ENCODE measurements around the gene UBE2G2. TPM values are rescaled to one million over a fixed set of nuclear protein-coding genes. Genes with fewer than 3 reads are reported as not detected.
A peak's percentile ranks its signal among the peaks of the same experiment; 100 is the strongest.

Gene UBE2G2
- total and polyA plus RNA-seq, 2 experiments from 2014 or later, result 79.4 to 86.4 TPM

GRCh38 chr21:44763451-44764318 lies 37.9 kb downstream of the UBE2G2 start:
- Histone ChIP-seq H3K36me3 (no peaks in the 10 kb centered on the region), H3K4me3 (no peak overlapping the region), H3K9me3 (ENCODE audit: low read depth) (no peaks in the 10 kb centered on the region), H3K27ac (no peak overlapping the region), H3K27me3 (no peaks in the 10 kb centered on the region), H3K4me1 (ENCODE audit: low read depth) (no peaks in the 10 kb centered on the region)
- DNase-seq (ENCODE audit: low read depth in 1 of 2, low spot score in 1 of 2), result no peak
- TF ChIP-seq, protein P1, sequence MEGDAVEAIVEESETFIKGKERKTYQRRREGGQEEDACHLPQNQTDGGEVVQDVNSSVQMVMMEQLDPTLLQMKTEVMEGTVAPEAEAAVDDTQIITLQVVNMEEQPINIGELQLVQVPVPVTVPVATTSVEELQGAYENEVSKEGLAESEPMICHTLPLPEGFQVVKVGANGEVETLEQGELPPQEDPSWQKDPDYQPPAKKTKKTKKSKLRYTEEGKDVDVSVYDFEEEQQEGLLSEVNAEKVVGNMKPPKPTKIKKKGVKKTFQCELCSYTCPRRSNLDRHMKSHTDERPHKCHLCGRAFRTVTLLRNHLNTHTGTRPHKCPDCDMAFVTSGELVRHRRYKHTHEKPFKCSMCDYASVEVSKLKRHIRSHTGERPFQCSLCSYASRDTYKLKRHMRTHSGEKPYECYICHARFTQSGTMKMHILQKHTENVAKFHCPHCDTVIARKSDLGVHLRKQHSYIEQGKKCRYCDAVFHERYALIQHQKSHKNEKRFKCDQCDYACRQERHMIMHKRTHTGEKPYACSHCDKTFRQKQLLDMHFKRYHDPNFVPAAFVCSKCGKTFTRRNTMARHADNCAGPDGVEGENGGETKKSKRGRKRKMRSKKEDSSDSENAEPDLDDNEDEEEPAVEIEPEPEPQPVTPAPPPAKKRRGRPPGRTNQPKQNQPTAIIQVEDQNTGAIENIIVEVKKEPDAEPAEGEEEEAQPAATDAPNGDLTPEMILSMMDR (IDR thresholded peaks at IDR 0.05; ENCODE audit: low read depth, low read length), result no peak

GRCh38 chr21:44763050-44763378 lies 38.6 kb downstream of the UBE2G2 start:
- Histone ChIP-seq H3K36me3 (no peaks in the 10 kb centered on the region), H3K27ac (no peak overlapping the region), H3K4me1 (ENCODE audit: low read depth) (no peaks in the 10 kb centered on the region), H3K9me3 (ENCODE audit: low read depth) (no peaks in the 10 kb centered on the region), H3K27me3 (no peaks in the 10 kb centered on the region), H3K4me3 (no peak overlapping the region)
- TF ChIP-seq, protein P1 (IDR thresholded peaks at IDR 0.05; ENCODE audit: low read depth, low read length), result no peak
- no peak for DNase-seq (ENCODE audit: low read depth in 1 of 2, low spot score in 1 of 2)

GRCh38 chr21:44762221-44763049 lies 39.2 kb downstream of the UBE2G2 start:
- no peaks in the 10 kb centered on the region for H3K36me3 ChIP-seq
- H3K9me3 ChIP-seq (ENCODE audit: low read depth), result no peaks in the 10 kb centered on the region
- H3K27ac ChIP-seq, result no peak overlapping the region
- no peak for DNase-seq (ENCODE audit: low read depth in 1 of 2, low spot score in 1 of 2)
- H3K27me3 ChIP-seq, result no peaks in the 10 kb centered on the region
- H3K4me3 ChIP-seq, result no peak overlapping the region
- no peaks in the 10 kb centered on the region for H3K4me1 ChIP-seq (ENCODE audit: low read depth)
- TF ChIP-seq, protein P1 (IDR thresholded peaks at IDR 0.05; ENCODE audit: low read depth, low read length), result no peak

GRCh38 chr21:44761747-44762208 lies 39.8 kb downstream of the UBE2G2 start:
- no peaks in the 10 kb centered on the region for H3K27me3 ChIP-seq
- H3K27ac ChIP-seq, result no peak overlapping the region
- no peaks in the 10 kb centered on the region for H3K36me3 ChIP-seq
- no peak for DNase-seq (ENCODE audit: low read depth in 1 of 2, low spot score in 1 of 2)
- H3K4me3 ChIP-seq, result no peak overlapping the region
- TF ChIP-seq, protein P1 (IDR thresholded peaks at IDR 0.05; ENCODE audit: low read depth, low read length), result no peak
- no peaks in the 10 kb centered on the region for H3K9me3 ChIP-seq (ENCODE audit: low read depth)
- no peaks in the 10 kb centered on the region for H3K4me1 ChIP-seq (ENCODE audit: low read depth)

DNA sequence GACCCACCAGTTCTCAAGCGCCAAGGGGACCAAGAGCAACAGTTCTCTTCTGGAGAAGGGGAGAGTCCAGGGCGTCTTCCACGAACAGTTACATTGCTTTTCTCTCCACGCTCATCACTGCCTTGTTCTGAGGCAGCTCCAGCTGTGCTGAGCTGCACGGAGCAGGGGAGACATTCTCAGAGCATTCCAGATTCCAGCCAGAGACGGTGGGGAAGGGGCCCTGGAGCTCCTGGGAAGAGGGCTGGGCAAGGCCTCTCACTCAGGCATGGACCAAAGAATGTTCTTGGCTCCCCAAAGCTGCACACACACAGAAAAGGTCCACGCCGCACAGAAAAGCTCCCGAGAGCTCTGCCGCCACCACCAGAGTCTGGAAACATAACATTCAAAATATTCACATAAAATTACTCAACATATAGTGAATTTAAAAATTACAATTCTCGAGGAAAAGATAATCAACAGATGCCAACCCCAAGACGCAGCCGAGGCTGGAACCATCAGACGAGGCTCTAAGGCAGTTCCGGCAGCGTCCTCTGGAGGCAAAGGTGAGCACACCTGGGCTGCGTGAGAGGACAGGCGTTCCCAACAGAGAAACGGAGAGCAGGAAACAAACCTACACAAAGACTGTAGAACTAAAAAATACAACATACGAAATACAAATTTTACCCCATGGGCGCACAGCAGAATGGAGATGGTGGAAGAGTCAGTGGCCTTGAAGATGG lies 40.5 kb downstream of the UBE2G2 start:
- Histone ChIP-seq H3K9me3 (ENCODE audit: low read depth) (no peaks in the 10 kb centered on the region), H3K27me3 (no peaks in the 10 kb centered on the region), H3K4me3 (no peak overlapping the region), H3K4me1 (ENCODE audit: low read depth) (no peaks in the 10 kb centered on the region), H3K27ac (no peak overlapping the region), H3K36me3 (no peaks in the 10 kb centered on the region)
- peak in 1 of 2 donors; percentile 30 for DNase-seq (ENCODE audit: low read depth in 1 of 2, low spot score in 1 of 2)
- TF ChIP-seq, protein P1 (IDR thresholded peaks at IDR 0.05; ENCODE audit: low read depth, low read length), result peak; percentile 29

Measured in cardiac muscle cell (in vitro differentiated cells and primary cell).